Midbrain (tissue), 1 donor: ENCODE results near the gene RPS25.
"Not testable (repeated sequence)": the region's sequence is repeated elsewhere in the genome, so short reads cannot be mapped to it uniquely, and the experiment has no call there.

ENCODE experiments used
- DNase-seq: peaks from one replicate; lab custom pipeline; 2025; lab: John Stamatoyannopoulos, UW

The RPS25 gene

DNA sequence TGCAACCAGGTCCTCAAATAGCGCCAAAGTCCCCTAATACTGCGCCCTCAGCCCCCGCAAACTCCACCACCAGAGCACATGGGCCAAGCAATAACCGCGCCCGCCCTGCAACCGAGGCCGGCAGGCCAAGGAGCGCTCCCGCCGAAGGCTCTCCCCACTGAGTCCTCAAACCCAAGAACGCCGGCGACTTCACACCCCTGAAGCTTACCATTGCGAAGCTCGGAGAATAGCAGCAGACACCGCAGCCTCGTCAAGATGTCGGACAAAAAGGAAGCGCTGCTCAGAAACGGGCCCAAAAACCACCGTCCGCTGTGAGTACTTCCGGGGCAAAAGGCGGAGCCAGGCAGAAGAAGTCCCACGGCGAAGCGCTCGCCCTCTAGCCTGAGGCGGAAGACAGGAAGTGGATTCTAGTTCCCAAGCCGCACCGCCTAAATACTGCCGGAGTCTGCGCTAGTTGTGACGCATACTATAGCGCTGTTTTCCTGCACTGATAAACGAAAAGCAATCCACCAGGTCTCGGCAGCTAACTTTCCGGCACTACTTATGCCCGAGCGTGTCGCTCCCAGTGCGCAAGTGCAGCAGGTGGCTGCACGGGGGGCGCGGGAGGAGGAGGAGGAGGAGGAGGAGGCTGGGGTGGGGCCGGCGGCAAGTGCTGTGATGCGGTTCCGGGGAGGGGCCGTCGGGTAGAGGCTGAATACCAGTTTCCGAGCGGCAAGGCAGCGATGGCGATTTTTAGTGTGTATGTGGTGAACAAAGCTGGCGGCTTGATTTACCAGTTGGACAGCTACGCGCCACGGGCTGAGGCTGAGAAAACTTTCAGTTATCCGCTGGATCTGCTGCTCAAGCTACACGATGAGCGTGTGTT is at the start of gene RPS25, which contains the start of gene TRAPPC4:
RPS25 (minus strand) TSS at position 270 of the 865 bp plus-strand sequence; CDS start at position 211, 59 bp downstream.
TRAPPC4 (plus strand) TSS at position 693 of the 865 bp plus-strand sequence; CDS start at position 723, 30 bp downstream.
- peak; percentile 97 for DNase-seq

- DNase-seq, result peak; percentile 95
Measured at GRCh38 chr11:119067371-119068222, 49.5 kb upstream of the RPS25 start, which contains the start of gene VPS11. VPS11 (plus strand) TSS chr11:119067818; CDS start chr11:119067824, 6 bp downstream.

DNA sequence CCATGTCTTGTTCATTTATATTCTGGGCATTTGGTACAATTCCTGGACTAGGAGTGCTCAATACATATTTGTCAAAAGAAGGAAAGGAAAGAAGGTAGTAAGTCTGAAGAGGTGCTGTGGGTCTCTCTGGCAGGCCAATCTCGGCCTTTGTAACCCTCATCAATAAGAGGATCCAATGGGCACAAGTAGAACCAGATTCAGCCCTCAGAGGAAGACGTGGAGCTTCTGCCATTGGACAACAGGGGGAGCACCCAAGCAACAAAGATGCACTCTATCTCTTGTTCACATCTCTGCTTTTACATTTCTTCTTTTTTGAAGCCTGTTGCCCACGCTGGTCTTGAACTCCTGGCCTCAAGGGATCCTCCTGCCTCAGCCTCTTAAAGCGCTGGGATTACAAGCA is 47.2 kb upstream of the RPS25 start:
- no peak for DNase-seq

DNA sequence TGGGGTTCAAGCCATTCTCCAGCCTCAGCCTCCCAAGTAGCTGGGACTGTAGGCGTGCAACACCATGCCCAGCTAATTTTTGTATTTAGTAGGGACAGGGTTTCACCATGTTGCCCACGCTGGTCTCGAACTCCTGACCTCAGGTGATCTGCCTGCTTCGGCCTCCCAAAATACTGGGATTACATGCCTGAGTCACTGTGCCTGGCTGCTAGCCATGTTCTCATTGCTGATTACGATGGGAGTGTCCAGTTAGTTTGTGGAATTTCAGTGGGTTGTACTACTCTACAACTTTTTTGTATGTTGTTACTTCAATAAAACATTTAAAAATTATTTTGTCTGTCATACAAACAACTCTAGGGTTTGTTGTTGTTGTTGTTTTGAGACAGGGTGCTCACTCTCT is 44.6 kb upstream of the RPS25 start:
- DNase-seq, result no peak

- DNase-seq, result no peak
Measured at GRCh38 chr11:119061256-119061655, 43.1 kb upstream of the RPS25 start.

GRCh38 chr11:119059128-119059527 is 41.0 kb upstream of the RPS25 start:
- DNase-seq, result not testable (repeated sequence)

GRCh38 chr11:119057000-119057769 is 39.0 kb upstream of the RPS25 start, which contains the start of gene HYOU1:
HYOU1 (minus strand) TSS chr11:119057205; CDS start chr11:119056160, 1,045 bp downstream.
- DNase-seq, result peak; percentile 97

DNA sequence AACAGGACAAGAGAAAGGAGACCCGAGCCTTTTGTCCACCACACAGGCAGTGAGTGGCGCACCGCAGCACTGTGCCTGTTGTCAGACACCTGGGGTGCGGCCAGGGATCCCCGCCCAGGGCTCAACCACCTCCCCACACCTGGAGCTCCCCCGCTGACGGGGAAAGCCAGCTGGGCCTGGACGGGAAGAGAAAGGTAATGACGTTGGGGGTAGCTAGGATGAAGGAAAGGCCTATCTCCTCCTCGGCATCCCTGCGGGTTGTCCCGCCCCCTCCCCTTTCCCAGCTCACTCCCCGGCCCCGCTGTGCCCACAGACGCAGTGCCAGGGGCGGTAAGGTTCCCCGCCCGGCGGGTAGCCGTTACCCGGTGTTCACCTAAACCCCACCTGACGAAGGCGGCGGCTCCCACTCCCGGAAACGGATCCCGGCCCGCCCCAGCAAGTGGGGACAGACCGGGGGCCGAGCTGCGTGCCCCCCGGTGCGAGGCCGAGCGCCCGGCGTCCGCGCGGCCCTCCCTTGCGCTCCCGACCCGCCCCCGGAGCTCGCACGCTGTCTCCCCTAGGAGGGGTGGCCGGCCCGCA is 38.4 kb upstream of the RPS25 start:
- DNase-seq, result no peak

DNA sequence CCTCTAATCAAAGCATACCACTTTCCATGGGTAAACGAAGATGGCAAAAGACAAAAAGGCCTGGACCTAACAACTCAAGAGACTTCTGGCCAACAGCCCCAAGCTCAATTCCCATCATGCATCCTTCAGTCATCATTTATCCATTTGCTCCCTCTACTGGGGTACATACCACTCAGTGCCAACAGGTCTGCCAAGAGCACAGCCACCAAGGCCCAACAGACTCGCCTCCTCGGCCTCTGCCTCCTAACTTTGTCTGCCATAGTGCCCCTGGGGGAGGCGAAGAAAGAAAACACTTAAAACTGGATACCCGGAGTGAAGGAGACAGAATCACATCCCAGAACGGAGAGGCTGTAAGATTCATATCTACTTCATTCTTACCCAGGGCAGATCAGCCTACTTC is 37.8 kb upstream of the RPS25 start:
- no peak for DNase-seq

- DNase-seq, result no peak
Measured at GRCh38 chr11:119054418-119054817, 36.3 kb upstream of the RPS25 start.

DNA sequence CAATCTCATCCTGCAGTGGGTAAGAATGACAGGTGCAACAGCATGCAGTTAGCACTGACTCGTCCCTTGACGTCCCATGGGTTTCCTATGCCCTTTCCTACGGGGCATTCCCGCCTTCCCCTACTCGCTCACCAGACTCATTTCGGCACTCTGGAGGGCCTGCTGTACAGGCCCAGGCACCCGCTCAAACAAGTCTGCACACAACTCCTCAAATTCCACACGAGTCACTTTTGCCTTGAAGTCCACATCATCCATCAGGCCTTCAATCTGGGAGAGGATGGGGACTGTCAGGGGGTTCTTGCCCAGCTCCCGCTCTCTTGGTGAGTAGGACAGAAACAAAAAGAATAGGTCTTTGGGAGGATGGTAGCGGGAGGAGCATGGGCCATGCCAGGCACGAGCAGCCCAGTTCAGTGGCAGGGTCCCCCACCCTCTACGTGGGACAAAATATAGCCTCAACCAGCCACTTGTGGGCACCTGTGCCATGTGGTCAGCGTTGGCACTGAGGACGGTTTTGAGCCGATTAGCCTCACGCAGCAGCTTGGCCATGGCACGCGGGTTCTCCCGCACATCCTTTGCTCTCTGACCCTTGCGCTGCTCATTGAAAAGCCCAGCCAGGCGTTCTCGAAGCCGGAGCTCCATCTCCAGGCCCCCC is 34.1 kb upstream of the RPS25 start:
- DNase-seq, result no peak

GRCh38 chr11:119051440-119052162 is 33.5 kb upstream of the RPS25 start:
- no peak for DNase-seq

DNA sequence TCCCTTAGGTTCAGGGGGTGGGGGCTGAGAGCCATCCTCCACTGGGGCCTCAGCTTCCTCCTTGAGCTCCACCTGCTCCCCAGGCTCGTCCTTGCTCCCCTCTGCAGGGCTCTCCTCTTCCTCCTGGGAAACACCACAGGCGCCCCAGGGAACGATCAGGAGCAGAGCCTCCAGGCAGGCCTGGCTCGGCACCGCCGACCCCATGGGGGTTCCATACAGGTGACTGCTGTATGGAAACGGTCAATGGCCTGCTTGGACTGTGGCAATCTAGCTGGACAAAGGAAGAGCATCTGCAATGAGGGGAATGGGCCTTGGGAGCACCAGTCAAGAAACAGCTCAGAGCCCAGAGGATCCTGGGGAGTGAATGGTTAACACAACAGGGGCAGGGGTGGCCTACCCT is 30.9 kb upstream of the RPS25 start:
- no peak for DNase-seq

DNA sequence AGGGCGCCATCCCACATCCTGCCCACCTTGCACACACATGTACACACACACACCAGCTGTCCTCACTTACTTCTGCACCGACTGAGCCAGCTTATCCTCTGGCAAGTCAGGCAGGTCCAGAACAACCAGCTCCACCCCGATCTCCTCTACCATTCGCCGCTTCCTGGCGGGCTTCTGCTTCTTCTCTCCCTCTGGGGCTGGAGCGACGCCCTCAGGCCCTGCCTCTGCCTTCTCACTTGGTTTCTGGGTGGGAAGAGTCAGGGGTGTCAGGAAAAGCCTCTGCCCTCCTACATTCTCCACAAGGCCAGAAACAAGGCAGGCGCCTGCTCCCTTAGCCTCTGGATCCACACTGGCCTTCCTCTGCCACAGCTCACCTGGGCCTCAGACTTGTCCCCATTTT is 30.5 kb upstream of the RPS25 start:
- no peak for DNase-seq

DNA sequence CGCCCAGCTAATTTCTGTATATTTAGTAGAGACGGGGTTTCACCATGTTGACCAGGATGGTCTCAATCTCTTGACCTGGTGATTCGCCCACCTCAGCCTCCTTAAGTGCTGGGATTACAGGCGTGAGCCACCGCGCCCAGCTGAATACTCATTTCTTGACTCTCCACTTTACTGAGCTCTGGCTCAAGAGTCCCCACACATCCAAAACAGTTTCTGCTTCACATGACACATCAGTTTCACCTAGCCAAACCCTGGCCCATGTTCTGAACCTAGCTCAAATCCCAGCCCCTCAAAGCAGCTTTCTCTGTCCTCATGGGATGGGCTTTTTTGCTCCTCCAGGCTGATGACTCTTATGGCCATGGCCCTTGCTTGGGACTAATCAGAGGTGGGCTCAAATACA is 29.1 kb upstream of the RPS25 start:
- no peak for DNase-seq

- no peak for DNase-seq
Measured at GRCh38 chr11:119046489-119046888, 28.3 kb upstream of the RPS25 start.

DNA sequence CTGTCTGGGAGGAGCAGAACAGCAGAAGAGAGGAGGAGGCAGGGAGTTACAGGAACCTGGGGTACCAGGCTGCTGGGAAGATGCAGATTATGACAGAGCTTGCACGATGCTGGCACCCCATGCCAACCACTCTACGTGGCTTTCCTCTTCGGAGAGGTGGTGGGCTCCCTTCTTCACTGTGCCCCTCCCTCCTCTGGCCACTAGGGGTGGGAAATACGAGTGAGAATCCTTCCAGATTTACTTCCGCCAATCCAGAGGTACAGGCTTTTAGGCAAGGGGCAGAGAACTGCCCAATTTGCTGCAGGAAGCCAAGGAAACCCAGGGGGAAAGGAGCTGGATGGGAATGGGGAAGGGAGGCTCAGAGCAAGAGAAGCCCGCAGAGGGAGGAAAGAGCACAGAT is 26.6 kb upstream of the RPS25 start:
- no peak for DNase-seq

DNA sequence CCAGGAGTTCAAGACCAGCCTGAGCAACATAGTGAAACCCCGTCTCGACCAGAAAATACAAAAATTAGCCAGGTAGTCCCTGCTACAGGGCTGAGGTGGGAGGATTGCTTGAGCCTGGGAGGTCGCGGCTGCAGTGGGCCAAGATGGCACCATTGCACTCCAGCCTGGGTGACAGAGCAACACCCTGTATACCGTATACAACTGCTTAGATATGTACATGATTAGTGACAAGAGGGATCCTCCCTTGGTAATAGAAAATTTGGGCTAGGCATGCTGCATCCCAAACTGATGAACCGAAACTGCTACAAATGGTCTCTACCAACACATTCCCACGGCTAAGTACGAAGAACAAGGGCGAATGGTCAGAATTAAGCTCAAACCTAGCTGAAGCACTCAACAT is 24.8 kb upstream of the RPS25 start:
- no peak for DNase-seq

DNA sequence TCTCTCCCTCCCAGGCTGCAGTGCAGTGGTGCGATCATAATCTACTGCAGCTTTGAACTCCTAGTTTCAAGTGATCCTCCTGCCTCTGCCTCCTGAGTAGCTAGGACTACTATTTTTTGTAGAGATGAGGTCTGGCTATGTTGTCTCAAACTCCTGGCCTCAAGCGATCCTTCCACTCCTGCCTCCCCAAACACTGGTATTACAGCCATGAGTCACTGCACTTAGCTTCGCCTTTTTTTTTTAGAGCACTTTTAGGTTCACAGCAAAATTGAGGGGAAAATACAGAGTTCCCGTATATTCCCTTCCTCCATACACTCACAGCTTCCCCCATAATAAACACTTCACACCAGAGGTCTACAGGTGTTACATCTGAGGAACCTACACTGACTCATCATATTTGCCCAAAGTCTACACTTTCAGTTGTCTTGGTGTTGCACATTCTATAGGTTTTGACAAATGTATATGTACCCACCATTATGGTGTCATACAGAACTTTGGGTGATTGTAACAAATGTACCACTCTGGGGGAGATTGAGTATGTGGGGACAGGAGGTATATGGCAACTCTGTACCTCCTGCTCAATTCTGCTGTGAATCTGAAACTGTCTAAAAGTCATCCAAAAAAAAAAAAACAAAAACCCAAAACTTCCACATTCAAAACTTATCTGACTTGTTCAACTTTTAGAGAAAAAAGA is 23.8 kb upstream of the RPS25 start:
- no peak for DNase-seq

DNA sequence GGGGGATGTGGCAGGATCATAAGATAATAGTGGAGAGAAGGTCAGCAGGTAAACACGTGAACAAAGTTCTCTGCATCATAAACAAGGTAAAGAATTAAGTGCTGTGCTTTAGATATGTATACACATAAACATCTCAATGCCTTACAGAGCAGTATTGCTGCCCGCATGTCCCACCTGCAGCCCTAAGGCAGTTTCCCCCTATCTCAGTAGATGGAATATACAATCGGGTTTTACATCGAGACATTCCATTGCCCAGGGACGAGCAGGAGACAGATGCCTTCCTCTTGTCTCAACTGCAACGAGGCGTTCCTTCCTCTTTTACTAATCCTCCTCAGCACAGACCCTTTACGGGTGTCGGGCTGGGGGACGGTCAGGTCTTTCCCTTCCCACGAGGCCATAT is 21.3 kb upstream of the RPS25 start:
- DNase-seq, result not testable (repeated sequence)
